SK-N-SH treated with all-trans-retinoic acid at 6 μM for 48 hours (cell line): ENCODE data around the gene RABGAP1L.

Experiments used
- ATAC-seq: fragments of 200-7000 bp; cut with Tn5 transposase; 3 replicates; pipeline ENCODE4 v1.9.1; 2020; ENCODE audit warnings: mild to moderate bottlenecking, moderate library complexity
- ARNTL ChIP-seq: fragments of 450-650 bp; formaldehyde crosslinking; IDR thresholded peaks from 2 replicates; pipeline ENCODE4 v1.5.0; 2020; ENCODE audit warnings: low read depth, mild to moderate bottlenecking, moderate library complexity, borderline replicate concordance
- BACH2 ChIP-seq: fragments of 250-450 bp; sonication (Bioruptor Pico); IDR thresholded peaks from 2 replicates; pipeline ENCODE4 v1.9.0; 2021; ENCODE audit warnings: mild to moderate bottlenecking, borderline replicate concordance
- GLIS3 ChIP-seq: fragments of 250-450 bp; sonication (Bioruptor Pico); IDR thresholded peaks from 2 replicates; pipeline ENCODE4 v1.5.0; 2020; ENCODE audit warnings: mild to moderate bottlenecking, moderate library complexity
- OSR1 ChIP-seq: fragments of 250-450 bp; sonication (Bioruptor Pico); IDR thresholded peaks from 2 replicates; pipeline ENCODE4 v1.8.0; 2022; ENCODE audit warnings: moderate library complexity, mild to moderate bottlenecking, inconsistent platforms
- PATZ1 ChIP-seq: fragments of 250-450 bp; sonication (Bioruptor Pico); IDR thresholded peaks from 2 replicates; pipeline ENCODE4 v1.8.0; 2020; ENCODE audit warnings: mild to moderate bottlenecking, moderate library complexity, borderline replicate concordance
- PPARA ChIP-seq: fragments of 250-450 bp; sonication (Bioruptor Pico); IDR thresholded peaks from 2 replicates; pipeline ENCODE4 v1.5.0; 2020; ENCODE audit warnings: mild to moderate bottlenecking, borderline replicate concordance
- SNAI2 ChIP-seq: fragments of 250-450 bp; sonication (Bioruptor Pico); IDR thresholded peaks from 2 replicates; pipeline ENCODE4 v1.5.0; 2020; ENCODE audit warnings: mild to moderate bottlenecking, moderate library complexity
- TCF4 ChIP-seq: fragments of 250-450 bp; sonication (Bioruptor Pico); IDR thresholded peaks from 2 replicates; pipeline ENCODE4 v1.8.0; 2021; ENCODE audit warnings: mild to moderate bottlenecking, moderate library complexity, borderline replicate concordance
- ZC3H10 ChIP-seq: fragments of 250-450 bp; sonication (Bioruptor Pico); IDR thresholded peaks from 2 replicates; pipeline ENCODE4 v1.5.1; 2021; ENCODE audit warnings: mild to moderate bottlenecking, moderate library complexity
- ZFP3 ChIP-seq: fragments of 250-450 bp; sonication (Bioruptor Pico); IDR thresholded peaks from 2 replicates; pipeline ENCODE4 v1.5.0; 2020; ENCODE audit warnings: mild to moderate bottlenecking, moderate library complexity
- ZNF70 ChIP-seq: fragments of 450-650 bp; formaldehyde crosslinking; IDR thresholded peaks from 2 replicates; pipeline ENCODE4 v1.5.0; 2020; ENCODE audit warnings: mild to moderate bottlenecking, moderate library complexity
- ZNF8 ChIP-seq: fragments of 450-650 bp; formaldehyde crosslinking; IDR thresholded peaks from 2 replicates; pipeline ENCODE4 v1.5.0; 2020; ENCODE audit warnings: mild to moderate bottlenecking, moderate library complexity
- TF ChIP-seq, protein P1 (sequence below): fragments of 250-450 bp; sonication (Bioruptor Pico); IDR thresholded peaks from 2 replicates; pipeline ENCODE4 v1.8.0; 2021; ENCODE audit warnings: low read depth, mild to moderate bottlenecking, moderate library complexity, borderline replicate concordance
- TF ChIP-seq, protein P2 (sequence below): fragments of 250-450 bp; sonication (Bioruptor Pico); IDR thresholded peaks from 2 replicates; pipeline ENCODE4 v1.5.0; 2020; ENCODE audit warnings: mild to moderate bottlenecking, moderate library complexity
- TF ChIP-seq, protein P3 (sequence below): fragments of 250-450 bp; sonication (Bioruptor Pico); IDR thresholded peaks from 2 replicates; pipeline ENCODE4 v1.5.1; 2020; ENCODE audit warnings: low read depth, mild to moderate bottlenecking, moderate library complexity

The RABGAP1L gene

GRCh38 chr1:174218983-174219382 lies 59.7 kb downstream of the RABGAP1L start:
- TF ChIP-seq ZNF70 (no peak), GLIS3 (CRISPR knock-in tag) (no peak)
- no peak for ATAC-seq

- ATAC-seq: no peak
Measured at GRCh38 chr1:174219606-174220370, 60.5 kb downstream of the RABGAP1L start.

GRCh38 chr1:174221681-174222080 lies 62.4 kb downstream of the RABGAP1L start:
- ATAC-seq: no peak
- TF ChIP-seq PATZ1 (CRISPR knock-in tag) (no peak), SNAI2 (CRISPR knock-in tag) (no peak)

More at GRCh38 chr1:174219606-174220370, 60.5 kb downstream of the RABGAP1L start:
- TF ChIP-seq, protein P1, sequence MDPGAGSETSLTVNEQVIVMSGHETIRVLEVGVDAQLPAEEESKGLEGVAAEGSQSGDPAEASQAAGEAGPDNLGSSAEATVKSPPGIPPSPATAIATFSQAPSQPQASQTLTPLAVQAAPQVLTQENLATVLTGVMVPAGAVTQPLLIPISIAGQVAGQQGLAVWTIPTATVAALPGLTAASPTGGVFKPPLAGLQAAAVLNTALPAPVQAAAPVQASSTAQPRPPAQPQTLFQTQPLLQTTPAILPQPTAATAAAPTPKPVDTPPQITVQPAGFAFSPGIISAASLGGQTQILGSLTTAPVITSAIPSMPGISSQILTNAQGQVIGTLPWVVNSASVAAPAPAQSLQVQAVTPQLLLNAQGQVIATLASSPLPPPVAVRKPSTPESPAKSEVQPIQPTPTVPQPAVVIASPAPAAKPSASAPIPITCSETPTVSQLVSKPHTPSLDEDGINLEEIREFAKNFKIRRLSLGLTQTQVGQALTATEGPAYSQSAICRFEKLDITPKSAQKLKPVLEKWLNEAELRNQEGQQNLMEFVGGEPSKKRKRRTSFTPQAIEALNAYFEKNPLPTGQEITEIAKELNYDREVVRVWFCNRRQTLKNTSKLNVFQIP (CRISPR knock-in tag): no peak
- TF ChIP-seq BACH2 (CRISPR knock-in tag) (no peak), PATZ1 (CRISPR knock-in tag) (no peak), ARNTL (CRISPR knock-in tag) (no peak)
- TF ChIP-seq, protein P2, sequence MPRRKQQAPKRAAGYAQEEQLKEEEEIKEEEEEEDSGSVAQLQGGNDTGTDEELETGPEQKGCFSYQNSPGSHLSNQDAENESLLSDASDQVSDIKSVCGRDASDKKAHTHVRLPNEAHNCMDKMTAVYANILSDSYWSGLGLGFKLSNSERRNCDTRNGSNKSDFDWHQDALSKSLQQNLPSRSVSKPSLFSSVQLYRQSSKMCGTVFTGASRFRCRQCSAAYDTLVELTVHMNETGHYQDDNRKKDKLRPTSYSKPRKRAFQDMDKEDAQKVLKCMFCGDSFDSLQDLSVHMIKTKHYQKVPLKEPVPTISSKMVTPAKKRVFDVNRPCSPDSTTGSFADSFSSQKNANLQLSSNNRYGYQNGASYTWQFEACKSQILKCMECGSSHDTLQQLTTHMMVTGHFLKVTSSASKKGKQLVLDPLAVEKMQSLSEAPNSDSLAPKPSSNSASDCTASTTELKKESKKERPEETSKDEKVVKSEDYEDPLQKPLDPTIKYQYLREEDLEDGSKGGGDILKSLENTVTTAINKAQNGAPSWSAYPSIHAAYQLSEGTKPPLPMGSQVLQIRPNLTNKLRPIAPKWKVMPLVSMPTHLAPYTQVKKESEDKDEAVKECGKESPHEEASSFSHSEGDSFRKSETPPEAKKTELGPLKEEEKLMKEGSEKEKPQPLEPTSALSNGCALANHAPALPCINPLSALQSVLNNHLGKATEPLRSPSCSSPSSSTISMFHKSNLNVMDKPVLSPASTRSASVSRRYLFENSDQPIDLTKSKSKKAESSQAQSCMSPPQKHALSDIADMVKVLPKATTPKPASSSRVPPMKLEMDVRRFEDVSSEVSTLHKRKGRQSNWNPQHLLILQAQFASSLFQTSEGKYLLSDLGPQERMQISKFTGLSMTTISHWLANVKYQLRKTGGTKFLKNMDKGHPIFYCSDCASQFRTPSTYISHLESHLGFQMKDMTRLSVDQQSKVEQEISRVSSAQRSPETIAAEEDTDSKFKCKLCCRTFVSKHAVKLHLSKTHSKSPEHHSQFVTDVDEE (CRISPR knock-in tag): no peak

DNA sequence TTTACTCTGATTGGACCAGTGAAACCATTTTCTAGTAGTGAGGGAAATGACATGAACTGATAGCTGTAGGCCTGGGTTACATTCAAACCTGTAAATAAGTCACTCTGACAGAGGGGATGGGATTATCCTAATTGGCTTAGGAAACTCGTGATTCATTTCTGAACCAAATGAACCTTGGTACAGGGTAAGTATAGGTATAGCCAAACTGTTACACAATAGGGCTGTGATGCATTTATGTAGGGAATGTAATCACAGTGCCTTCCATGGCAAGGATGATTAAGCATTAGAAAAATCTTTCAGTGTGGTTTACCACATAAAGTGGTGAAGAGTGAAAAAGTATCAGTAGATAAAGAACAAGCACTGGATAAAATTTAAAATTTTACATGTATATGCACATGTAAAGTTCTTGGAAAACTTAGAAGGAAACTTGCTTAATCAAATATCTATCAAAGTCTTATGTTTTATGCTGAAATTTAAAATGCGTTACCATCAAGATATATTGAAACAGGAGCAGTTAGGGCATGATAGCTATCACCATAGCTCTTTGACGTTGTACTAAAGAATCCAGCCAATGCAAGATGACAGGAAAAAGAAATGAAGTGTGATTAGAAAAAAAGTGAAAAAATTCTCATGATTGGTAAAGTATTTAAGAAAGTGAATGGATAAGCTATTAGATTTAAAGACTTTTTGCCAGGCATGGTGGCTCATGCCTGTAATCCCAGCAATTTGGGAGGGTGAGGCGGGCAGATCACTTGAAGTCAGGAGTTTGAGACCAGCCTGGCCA lies 63.0 kb downstream of the RABGAP1L start:
- TF ChIP-seq ZFP3 (no peak), ZNF8 (CRISPR knock-in tag) (no peak), ZC3H10 (no peak), OSR1 (CRISPR knock-in tag) (no peak), PPARA (CRISPR knock-in tag) (no peak), TCF4 (CRISPR knock-in tag) (no peak), SNAI2 (CRISPR knock-in tag) (no peak)
- TF ChIP-seq, protein P3, sequence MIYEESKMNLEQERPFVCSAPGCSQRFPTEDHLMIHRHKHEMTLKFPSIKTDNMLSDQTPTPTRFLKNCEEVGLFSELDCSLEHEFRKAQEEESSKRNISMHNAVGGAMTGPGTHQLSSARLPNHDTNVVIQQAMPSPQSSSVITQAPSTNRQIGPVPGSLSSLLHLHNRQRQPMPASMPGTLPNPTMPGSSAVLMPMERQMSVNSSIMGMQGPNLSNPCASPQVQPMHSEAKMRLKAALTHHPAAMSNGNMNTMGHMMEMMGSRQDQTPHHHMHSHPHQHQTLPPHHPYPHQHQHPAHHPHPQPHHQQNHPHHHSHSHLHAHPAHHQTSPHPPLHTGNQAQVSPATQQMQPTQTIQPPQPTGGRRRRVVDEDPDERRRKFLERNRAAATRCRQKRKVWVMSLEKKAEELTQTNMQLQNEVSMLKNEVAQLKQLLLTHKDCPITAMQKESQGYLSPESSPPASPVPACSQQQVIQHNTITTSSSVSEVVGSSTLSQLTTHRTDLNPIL: no peak
- TF ChIP-seq, all 23 proteins: peak for 0
- no peak for ATAC-seq
